ENCODE measurements around the gene KCNIP4.

KCNIP4 gene

GRCh38 chr4:21555083-21555482 is 393.5 kb downstream of the KCNIP4 start:
- DNase-seq (ENCODE audit: low read depth) = no peak

DNA sequence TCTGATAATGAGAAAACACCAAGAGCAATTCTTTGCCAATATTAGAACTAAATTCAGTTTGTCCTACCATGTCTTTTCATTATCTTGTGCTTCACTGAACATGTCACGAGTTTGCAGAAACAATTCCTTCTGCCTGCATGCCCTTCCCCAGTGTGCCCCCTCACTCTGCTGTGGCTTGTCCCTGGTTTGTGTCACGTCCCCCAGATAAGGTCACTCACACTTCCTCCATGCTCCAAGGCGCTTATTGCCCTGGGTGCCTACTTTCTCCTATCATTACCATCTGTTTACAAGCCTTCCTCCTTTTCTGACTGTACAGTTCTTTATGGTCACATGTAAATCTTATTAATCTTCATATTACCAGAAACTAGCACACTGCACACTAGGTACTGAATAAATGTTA is 394.1 kb downstream of the KCNIP4 start:
- DNase-seq (ENCODE audit: low read depth) = no peak

GRCh38 chr4:21554066-21554465 is 394.5 kb downstream of the KCNIP4 start:
- no peak for DNase-seq (ENCODE audit: low read depth)

GRCh38 chr4:21552455-21552854 is 396.1 kb downstream of the KCNIP4 start:
- DNase-seq (ENCODE audit: low read depth) = no peak

- DNase-seq (ENCODE audit: low read depth) = no peak
Measured at GRCh38 chr4:21544955-21545354, 403.6 kb downstream of the KCNIP4 start.

DNA sequence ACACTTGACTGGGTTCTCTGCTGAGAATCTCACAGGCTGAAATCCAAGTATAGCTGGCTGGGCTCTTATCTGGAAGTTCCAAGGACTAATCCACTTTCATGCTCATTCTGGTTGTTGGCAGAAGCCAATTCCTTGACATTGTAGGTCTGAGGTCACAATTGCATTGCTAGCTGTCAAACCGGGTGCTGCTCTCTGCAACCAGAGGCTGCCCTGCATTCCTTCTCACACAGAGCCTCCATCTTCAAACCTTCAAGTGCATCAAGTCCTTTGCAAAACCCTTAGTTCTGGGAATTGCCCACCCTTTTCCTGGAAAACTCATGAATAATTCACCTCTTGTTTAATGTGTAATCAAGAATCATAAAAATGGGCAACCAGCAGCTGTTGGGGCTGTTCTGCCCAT is 404.2 kb downstream of the KCNIP4 start:
- no peak for DNase-seq (ENCODE audit: low read depth)

- DNase-seq (ENCODE audit: low read depth) = no peak
Measured at GRCh38 chr4:21543514-21543913, 405.1 kb downstream of the KCNIP4 start.

GRCh38 chr4:21535898-21536297 is 412.7 kb downstream of the KCNIP4 start:
- DNase-seq (ENCODE audit: low read depth) = no peak

DNA sequence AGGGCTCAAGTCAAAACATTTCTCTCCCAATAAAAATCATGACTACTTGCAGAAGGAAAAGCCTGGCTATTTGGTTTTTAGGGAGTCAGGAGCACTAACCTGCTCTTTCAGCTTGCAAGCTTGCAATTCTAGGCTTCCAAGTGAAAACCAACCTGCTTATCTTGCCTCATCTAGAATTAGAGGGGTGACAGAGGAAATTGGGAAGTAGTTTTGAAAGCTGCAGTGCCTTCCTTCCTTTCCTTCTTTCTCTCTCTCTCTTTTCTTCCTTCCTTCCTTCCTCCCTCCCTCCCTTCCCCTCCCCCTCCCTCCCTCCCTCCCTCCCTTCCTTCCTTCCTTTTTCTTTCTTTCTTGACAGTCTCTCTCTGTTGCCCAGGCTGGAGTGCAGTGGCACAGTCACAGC is 417.5 kb downstream of the KCNIP4 start:
- DNase-seq (ENCODE audit: low read depth) = no peak

DNA sequence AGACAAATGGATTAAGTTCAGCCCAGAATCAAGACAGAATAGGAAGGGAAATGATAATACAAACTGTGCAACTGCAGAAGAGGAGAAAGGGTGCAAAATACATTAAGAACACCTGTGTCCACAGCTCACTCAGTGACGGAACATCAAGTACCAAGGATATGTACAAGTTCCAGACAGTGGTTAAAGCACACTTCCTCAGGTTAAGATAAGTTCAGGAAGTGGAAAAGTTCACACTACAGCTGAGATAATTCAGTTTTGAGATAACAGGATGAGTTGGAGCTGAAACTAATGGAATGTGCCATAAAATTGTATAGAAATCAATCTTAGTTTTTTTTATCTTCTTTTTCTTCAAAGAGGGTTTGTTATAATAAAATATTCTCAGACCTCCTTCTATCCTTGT is 419.4 kb downstream of the KCNIP4 start:
- DNase-seq (ENCODE audit: low read depth) = no peak

DNA sequence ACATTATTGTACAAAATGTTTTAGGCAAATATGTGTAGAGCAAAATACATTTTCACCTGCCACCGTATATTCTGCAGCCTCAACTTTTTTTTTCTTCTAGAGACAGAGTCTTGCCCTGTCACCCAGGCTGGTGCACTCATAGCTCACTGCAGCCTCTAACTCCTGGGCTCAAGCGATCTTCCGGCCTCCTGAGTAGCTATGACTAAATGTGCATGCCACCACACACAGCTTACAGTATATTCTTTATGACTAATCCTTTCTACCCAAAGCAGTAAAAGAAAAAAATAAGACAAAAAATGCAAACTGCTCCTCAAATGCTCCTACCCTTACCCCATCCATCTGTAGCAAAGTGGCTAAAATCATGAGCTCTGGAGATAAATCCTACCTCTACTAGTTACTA is 426.3 kb downstream of the KCNIP4 start:
- no peak for DNase-seq (ENCODE audit: low read depth)

- no peak for DNase-seq (ENCODE audit: low read depth)
Measured at GRCh38 chr4:21517126-21517859, 431.3 kb downstream of the KCNIP4 start.

- no peak for DNase-seq (ENCODE audit: low read depth)
Measured at GRCh38 chr4:21514022-21514694, 434.4 kb downstream of the KCNIP4 start.

- peak; percentile 4 for DNase-seq (ENCODE audit: low read depth)
Measured at GRCh38 chr4:21512353-21512752, 436.2 kb downstream of the KCNIP4 start.

GRCh38 chr4:21507439-21507838 is 441.1 kb downstream of the KCNIP4 start:
- DNase-seq (ENCODE audit: low read depth) = no peak

DNA sequence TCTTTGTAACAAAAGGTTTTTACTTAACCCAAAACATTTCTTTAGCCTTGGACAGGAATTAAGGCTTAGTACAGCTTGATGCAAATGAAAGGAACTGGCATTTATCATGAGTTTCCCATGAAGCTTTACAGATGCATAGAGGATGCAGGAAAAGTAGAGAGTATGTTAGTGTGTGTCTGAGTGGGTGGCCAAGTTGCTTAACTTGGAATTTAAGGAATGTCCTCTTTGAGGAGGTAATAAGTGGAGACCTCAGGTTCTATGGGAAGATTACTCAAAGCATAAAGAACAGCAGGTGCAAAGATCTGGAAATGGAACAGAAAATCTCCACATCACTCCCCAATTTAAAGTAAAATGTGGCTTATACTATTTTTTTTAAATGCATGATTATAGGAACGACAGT is 457.9 kb downstream of the KCNIP4 start:
- no peak for DNase-seq (ENCODE audit: low read depth)

GRCh38 chr4:21476757-21477156 is 471.8 kb downstream of the KCNIP4 start:
- no peak for DNase-seq (ENCODE audit: low read depth)

DNA sequence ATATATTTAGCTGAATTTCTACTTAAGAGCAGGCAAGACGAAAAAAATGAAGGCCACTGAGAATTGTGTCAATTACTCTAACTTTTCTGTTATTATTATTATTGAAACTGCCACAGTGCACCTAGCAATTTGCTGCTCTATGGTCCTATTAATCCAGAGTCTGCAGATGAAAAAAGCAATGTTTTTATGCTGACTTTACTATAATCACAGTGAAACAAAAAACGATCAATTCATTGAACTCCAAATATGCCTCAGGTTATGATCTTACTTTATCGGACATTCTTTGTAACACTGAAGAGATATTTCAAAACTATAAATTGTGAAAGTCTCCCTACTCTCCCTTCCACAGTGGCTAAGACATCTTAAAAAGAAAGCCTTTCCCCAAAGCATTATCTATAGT is 474.4 kb downstream of the KCNIP4 start:
- no peak for DNase-seq (ENCODE audit: low read depth)

DNA sequence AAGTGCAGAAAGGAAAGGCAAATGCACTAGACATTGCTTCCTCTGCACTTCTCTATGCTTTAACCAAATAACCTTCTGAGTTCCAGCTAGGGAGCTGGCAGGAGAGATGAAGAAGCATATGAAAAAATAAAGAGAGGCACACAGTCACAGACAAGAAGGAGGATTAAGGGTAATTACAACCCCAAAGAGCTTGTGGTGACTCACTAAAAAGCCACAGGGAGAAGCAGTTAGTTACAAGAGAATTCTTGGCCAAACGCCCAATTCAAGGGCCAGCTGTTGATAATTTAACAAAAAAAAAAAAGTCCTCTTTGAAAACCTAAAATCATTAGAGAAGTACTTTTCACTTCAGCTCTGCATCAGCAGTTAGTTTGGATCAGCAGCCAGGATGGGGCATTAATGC is 478.0 kb downstream of the KCNIP4 start:
- DNase-seq (ENCODE audit: low read depth) = peak; percentile 1

- DNase-seq (ENCODE audit: low read depth) = no peak
Measured at GRCh38 chr4:21469438-21470300, 478.9 kb downstream of the KCNIP4 start.

DNA sequence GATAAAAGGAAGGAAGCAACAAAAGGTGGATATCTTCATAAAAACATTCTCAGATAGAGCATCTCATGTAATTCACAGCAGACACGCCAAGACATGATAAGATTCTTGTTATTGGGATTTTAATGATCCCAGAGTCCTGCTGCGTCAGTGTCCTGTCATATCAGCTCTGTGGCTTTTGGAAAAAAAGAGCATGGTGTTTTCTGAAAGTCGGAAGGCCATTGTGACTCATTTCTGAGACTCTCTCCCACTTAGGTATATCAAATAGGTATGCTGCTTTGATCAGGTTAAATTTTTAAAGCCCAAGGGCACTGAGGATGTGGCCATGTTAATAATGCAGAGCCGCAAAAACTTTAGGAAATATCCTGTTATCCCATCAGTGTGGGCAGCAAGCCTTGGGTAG is 481.0 kb downstream of the KCNIP4 start:
- no peak for DNase-seq (ENCODE audit: low read depth)

DNA sequence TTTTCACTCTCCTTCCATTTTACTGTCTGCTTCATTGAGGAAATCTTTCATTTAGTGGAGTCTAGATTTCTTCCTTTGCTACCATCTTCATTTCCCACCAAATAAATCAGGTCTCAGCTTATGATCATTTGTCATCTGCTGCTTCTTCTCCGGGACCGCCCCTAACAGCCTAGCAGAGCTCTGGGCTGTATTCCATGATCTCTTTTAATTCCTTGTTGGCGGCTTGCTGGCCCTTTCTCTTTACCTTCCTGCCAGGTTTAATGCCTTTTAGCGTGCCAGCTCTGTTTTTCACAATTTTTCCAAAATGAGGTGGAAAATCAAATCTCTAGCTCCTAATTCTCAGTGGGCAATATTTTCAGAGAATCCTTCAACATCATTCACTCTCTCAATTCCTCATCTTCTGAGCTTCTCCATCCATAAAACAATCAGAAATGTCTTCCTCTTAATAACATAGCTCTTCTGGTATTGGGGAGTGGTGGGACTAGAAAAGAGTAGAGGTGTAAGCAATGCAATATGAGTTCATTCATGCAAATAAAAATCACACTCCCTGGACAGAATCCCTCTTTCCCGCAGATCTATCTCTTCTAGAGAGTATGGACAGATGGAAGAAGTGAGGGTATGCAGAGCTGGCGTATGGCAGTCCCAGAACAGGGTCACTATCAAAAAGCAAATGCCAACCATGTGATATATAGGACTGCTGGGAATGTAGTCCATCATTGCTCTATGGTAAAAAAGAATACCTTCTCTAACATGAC is 491.3 kb downstream of the KCNIP4 start:
- DNase-seq (ENCODE audit: low read depth) = no peak
